SU-DHL-6 (cell line): ENCODE data around the gene C21orf58.

ENCODE experiments used
- H2AFZ ChIP-seq: fragments of 200-600 bp; sonication (generic); 2 replicates; pipeline ENCODE4 v1.6.1; 2014; ENCODE audit warnings: low read depth, mild to moderate bottlenecking, moderate library complexity, mixed read lengths, antibody characterized with exemption, low read length; ENCODE audit not compliant: severe bottlenecking
- H3F3A ChIP-seq: fragments of 200-600 bp; shearing (Covaris generic); 2 replicates; pipeline ENCODE4 v1.6.0; 2016; ENCODE audit warnings: antibody characterized with exemption, mild to moderate bottlenecking; ENCODE audit not compliant: insufficient read depth
- H3K27ac ChIP-seq: fragments of 200-600 bp; sonication (generic); 2 replicates; pipeline ENCODE4 v1.5.1; 2016; ENCODE audit warnings: low read depth, mild to moderate bottlenecking, low read length, moderate library complexity, mixed read lengths
- H3K27me3 ChIP-seq: fragments of 200-600 bp; sonication (generic), shearing (Covaris generic); 2 replicates; pipeline ENCODE4 v1.6.0; 2014; ENCODE audit warnings: mild to moderate bottlenecking, low read length
- H3K36me3 ChIP-seq: fragments of 200-600 bp; sonication (generic); 2 replicates; pipeline ENCODE4 v1.6.1; 2014; ENCODE audit warnings: mild to moderate bottlenecking, low read length, mixed read lengths
- H3K4me2 ChIP-seq: fragments of 300-600, 200-600 bp; shearing (Covaris generic), sonication (generic); 2 replicates; pipeline ENCODE4 v1.6.0; 2014; ENCODE audit warnings: low read length, low read depth, mild to moderate bottlenecking; ENCODE audit not compliant: poor library complexity, severe bottlenecking
- H3K4me3 ChIP-seq: fragments of 200-600 bp; sonication (generic); 2 replicates; pipeline ENCODE4 v1.5.1; 2014; ENCODE audit warnings: antibody characterized with exemption, low read length, mild to moderate bottlenecking, mixed read lengths; ENCODE audit not compliant: insufficient read depth, poor library complexity, severe bottlenecking
- H3K79me2 ChIP-seq: fragments of 200-600 bp; sonication (generic); 2 replicates; pipeline ENCODE4 v1.6.1; 2014; ENCODE audit warnings: mild to moderate bottlenecking, low read length, moderate library complexity; ENCODE audit not compliant: insufficient read depth
- H3K9ac ChIP-seq: fragments of 200-600 bp; sonication (generic); 2 replicates; pipeline ENCODE4 v1.7.0; 2014; ENCODE audit warnings: mild to moderate bottlenecking, low read length
- H3K9me2 ChIP-seq: fragments of 200-600 bp; sonication (generic); replicated peaks from 2 replicates; pipeline ENCODE4 v1.6.1; 2014; ENCODE audit warnings: low read length; ENCODE audit not compliant: insufficient read depth
- H3K9me3 ChIP-seq: fragments of 200-600 bp; sonication (generic); 2 replicates; pipeline ENCODE4 v1.6.1; 2014; ENCODE audit warnings: low read length, mixed read lengths; ENCODE audit not compliant: insufficient read depth
- H4K20me1 ChIP-seq: fragments of 200-600 bp; sonication (generic); 2 replicates; pipeline ENCODE4 v1.6.1; 2014; ENCODE audit warnings: low read depth, mild to moderate bottlenecking, antibody characterized with exemption, low read length, moderate library complexity, mixed read lengths
- EZH2phosphoT487 ChIP-seq: fragments of 200-600 bp; sonication (generic), shearing (Covaris generic); conservative IDR thresholded peaks from 2 replicates; pipeline ENCODE4 v1.6.1; 2018; ENCODE audit warnings: mild to moderate bottlenecking, antibody characterized with exemption, low read length, moderate library complexity, mixed read lengths
- TF ChIP-seq, protein P1 (sequence below): fragments of 200-600 bp; sonication (generic); IDR thresholded peaks from one replicate; pipeline ENCODE4 v1.5.1; 2017; ENCODE audit warnings: antibody characterized with exemption, mild to moderate bottlenecking, low read length, moderate library complexity; ENCODE audit not compliant: insufficient read depth, poor library complexity, severe bottlenecking

Gene C21orf58

GRCh38 chr21:46357684-46358425, 34.2 kb upstream of the C21orf58 start:
- Histone ChIP-seq H3K4me3 (no peak overlapping the region), H3K36me3 (no peaks in the 10 kb centered on the region; the same call in 1 of the 2 replicates)

GRCh38 chr21:46357335-46357604, 33.6 kb upstream of the C21orf58 start:
- TF ChIP-seq EZH2phosphoT487 = no peak
- TF ChIP-seq, protein P1, sequence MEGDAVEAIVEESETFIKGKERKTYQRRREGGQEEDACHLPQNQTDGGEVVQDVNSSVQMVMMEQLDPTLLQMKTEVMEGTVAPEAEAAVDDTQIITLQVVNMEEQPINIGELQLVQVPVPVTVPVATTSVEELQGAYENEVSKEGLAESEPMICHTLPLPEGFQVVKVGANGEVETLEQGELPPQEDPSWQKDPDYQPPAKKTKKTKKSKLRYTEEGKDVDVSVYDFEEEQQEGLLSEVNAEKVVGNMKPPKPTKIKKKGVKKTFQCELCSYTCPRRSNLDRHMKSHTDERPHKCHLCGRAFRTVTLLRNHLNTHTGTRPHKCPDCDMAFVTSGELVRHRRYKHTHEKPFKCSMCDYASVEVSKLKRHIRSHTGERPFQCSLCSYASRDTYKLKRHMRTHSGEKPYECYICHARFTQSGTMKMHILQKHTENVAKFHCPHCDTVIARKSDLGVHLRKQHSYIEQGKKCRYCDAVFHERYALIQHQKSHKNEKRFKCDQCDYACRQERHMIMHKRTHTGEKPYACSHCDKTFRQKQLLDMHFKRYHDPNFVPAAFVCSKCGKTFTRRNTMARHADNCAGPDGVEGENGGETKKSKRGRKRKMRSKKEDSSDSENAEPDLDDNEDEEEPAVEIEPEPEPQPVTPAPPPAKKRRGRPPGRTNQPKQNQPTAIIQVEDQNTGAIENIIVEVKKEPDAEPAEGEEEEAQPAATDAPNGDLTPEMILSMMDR = no peak
- no peak overlapping the region for H3K4me3 ChIP-seq
- H3K9me3 ChIP-seq = no peaks in the 10 kb centered on the region
- no peaks in the 10 kb centered on the region for H4K20me1 ChIP-seq
- no peaks in the 10 kb centered on the region; the same call in 1 of the 2 replicates for H3K36me3 ChIP-seq
- H3K9ac ChIP-seq = no peak overlapping the region
- H3K27ac ChIP-seq = no peak overlapping the region
- no peaks in the 10 kb centered on the region for H3K27me3 ChIP-seq
- H3K79me2 ChIP-seq = 0 out of 2 replicates have a peak, but pooled peaks cover under 1% of the 10 kb centered on the region
- H2AFZ ChIP-seq = no peak overlapping the region
- no peaks in the 10 kb centered on the region for H3K9me2 ChIP-seq
- no peak overlapping the region for H3K4me2 ChIP-seq
- no peaks in the 10 kb centered on the region for H3F3A ChIP-seq

More at GRCh38 chr21:46357684-46358425, 34.2 kb upstream of the C21orf58 start:
- H3K27me3 ChIP-seq = no peaks in the 10 kb centered on the region
- 0 out of 2 replicates have a peak, but pooled peaks cover 3% of the 10 kb centered on the region for H3K79me2 ChIP-seq
- H3K27ac ChIP-seq = no peak overlapping the region
- no peaks in the 10 kb centered on the region for H3F3A ChIP-seq
- H3K9me3 ChIP-seq = no peaks in the 10 kb centered on the region
- H4K20me1 ChIP-seq = no peaks in the 10 kb centered on the region
- H3K4me2 ChIP-seq = no peak overlapping the region
- H2AFZ ChIP-seq = no peak overlapping the region
- TF ChIP-seq EZH2phosphoT487 = no peak
- TF ChIP-seq, protein P1 = no peak
- H3K9ac ChIP-seq = no peak overlapping the region
- no peaks in the 10 kb centered on the region for H3K9me2 ChIP-seq

- no peak overlapping the region for H3K27ac ChIP-seq
- no peak overlapping the region for H3K4me2 ChIP-seq
- no peaks in the 10 kb centered on the region for H3F3A ChIP-seq
- H3K9me3 ChIP-seq = no peaks in the 10 kb centered on the region
- H3K9ac ChIP-seq = no peak overlapping the region
- H3K27me3 ChIP-seq = no peaks in the 10 kb centered on the region
- no peak overlapping the region for H2AFZ ChIP-seq
- H3K79me2 ChIP-seq = no peaks in the 10 kb centered on the region
- H4K20me1 ChIP-seq = no peaks in the 10 kb centered on the region
- no peak overlapping the region for H3K4me3 ChIP-seq
- H3K36me3 ChIP-seq = no peaks in the 10 kb centered on the region; the same call in 1 of the 2 replicates
- no peak for TF ChIP-seq EZH2phosphoT487
- TF ChIP-seq, protein P1 = no peak
- no peaks in the 10 kb centered on the region for H3K9me2 ChIP-seq
These were observed 33.0 kb upstream of the C21orf58 start for GRCh38 chr21:46356494-46357334.
